HK-2 (cell line): Measurements from ENCODE around the gene COLEC11.

Source experiments
- DNase-seq: peaks from one replicate; pipeline ENCODE4 v3.0.0-alpha.2; 2018; ENCODE audit not compliant: unreplicated experiment

The COLEC11 gene

DNA sequence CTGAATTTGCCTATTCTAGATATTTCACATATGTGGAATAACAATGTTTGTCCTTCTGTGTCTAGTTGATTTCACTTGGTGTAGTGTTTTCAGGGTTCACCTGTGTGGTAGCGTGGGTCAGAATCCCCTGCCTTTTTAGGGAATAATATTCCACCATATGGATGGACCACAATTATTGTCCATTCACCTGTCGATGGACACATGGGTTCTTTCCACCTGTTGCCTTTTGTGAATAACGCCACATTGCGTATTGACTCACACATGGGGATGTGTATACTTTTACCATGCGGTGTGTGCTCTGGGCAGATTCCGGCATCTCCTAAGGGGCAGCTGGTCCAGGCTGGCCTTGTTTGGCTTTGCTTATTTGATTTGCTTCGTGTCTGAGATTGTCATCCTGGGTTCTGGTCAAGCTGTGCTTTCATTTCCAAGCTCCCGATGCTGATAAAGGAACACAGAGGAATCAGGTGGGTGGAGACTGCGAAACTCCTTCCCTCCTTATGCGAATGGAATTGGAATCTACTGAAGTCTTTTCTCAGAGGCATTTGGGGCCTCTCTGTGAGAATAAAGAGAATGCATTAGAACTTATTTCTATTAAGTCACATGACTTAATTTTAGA is 44.2 kb downstream of the COLEC11 start:
- DNase-seq, result no peak

GRCh38 chr2:3639653-3640052 is 44.7 kb downstream of the COLEC11 start:
- no peak for DNase-seq

DNA sequence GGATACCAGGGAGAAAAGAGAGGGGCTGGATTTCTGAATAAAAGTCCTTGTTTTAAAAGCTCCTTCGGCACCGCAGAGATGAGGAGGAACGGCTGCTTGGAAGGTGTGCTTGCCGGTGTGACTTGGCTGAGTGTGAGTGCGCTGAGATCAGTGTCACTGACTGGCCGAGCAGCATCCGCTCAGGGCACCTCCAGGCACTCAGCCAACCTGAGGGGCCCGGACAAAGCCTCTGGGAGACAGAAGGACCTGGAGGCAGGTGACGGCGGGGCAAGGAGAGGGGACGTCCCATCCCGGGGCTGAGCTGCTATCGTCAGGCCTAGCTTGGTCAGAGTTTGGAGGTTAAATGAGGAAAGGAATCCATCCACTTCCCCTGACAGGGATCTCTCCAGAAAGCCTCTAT is 46.3 kb downstream of the COLEC11 start:
- no peak for DNase-seq

GRCh38 chr2:3641841-3642421 is 47.0 kb downstream of the COLEC11 start:
- no peak for DNase-seq

DNA sequence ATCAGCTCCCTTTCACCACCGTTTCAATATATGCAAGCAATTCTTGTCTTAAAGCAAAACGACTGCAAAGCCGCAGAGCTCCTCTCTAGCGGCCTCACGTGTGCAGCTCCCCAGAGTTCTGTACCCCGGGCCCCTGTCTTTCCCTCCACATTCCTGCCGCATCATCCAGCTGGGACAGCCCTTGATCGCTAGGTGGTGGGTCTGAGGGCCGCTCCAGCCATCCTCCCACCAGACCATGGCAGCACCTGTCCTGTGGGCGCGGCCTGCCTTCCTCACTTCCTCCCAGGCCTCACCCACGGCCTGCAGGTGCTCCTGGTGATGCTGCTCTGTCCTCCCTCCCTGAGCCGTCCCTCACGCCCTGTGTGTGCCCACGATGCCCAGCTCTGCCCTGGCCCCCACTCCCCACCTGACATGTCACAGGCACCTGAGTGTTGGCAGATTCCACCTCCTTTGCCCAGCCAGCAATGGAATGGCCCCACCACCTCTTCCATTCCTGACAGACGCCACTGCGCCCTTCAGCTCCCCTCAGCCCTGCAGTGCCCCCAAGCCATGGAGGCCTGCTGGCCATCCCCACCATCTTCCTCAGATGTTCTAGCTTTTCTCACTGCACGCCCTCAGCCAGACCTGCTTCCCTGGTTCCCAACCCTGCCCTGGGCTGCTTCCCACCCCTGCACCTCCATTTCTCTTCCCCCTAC is 47.8 kb downstream of the COLEC11 start:
- no peak for DNase-seq

DNA sequence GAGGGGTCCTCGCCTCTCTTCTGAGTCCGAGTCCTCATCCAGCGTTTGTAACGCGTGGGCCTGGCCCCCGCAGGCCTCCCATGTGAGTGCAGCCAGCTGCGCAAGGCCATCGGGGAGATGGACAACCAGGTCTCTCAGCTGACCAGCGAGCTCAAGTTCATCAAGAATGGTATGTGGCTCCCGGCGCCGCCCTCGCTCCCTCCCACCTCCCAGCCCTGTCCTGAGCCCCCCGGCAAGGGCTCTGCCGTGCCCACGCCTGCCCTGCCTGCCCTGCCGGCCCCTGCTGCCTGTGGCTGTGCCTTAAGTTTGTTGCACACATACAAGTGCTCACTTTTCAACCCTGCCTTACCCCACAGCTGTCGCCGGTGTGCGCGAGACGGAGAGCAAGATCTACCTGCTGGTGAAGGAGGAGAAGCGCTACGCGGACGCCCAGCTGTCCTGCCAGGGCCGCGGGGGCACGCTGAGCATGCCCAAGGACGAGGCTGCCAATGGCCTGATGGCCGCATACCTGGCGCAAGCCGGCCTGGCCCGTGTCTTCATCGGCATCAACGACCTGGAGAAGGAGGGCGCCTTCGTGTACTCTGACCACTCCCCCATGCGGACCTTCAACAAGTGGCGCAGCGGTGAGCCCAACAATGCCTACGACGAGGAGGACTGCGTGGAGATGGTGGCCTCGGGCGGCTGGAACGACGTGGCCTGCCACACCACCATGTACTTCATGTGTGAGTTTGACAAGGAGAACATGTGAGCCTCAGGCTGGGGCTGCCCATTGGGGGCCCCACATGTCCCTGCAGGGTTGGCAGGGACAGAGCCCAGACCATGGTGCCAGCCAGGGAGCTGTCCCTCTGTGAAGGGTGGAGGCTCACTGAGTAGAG is 48.7 kb downstream of the COLEC11 start:
- no peak for DNase-seq

GRCh38 chr2:3644246-3644525 is 49.3 kb downstream of the COLEC11 start:
- no peak for DNase-seq

- no peak for DNase-seq
These were observed 50.1 kb downstream of the COLEC11 start for GRCh38 chr2:3644891-3645605.

DNA sequence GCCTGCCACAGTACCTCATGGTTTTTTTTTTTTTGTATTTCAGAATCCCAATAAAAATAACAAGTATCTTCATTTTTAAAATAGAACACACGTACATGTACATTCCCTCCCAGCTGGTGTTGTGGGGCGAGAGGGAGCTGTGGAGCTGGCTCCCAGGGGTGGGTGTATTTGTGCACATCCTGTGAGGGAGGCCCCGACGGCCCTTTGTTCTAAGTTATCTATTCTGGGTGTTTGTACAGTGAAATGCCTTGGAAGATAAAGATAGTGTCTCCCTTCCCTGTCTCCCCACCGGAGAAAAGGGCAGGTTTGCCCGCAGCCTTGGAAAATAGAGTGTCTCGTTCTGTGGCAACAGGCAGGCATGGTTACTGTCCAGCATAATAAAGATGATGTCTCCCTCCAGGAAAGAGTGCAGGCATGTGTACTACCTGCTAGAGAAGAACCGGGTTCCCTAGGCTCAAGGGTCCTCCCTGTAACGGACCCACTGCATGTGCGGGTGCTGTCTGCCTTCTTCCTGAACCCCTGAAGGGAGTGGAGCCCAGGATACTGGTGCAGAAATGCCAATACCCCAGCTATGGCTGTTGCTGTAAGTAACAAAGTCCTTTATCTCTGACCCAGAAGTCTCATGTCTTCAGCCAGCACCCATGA is 51.0 kb downstream of the COLEC11 start:
- DNase-seq, result no peak

GRCh38 chr2:3646446-3646845 is 51.5 kb downstream of the COLEC11 start:
- no peak for DNase-seq

GRCh38 chr2:3647246-3647645 is 52.3 kb downstream of the COLEC11 start:
- DNase-seq, result no peak

GRCh38 chr2:3647831-3648651 is 53.1 kb downstream of the COLEC11 start:
- no peak for DNase-seq

DNA sequence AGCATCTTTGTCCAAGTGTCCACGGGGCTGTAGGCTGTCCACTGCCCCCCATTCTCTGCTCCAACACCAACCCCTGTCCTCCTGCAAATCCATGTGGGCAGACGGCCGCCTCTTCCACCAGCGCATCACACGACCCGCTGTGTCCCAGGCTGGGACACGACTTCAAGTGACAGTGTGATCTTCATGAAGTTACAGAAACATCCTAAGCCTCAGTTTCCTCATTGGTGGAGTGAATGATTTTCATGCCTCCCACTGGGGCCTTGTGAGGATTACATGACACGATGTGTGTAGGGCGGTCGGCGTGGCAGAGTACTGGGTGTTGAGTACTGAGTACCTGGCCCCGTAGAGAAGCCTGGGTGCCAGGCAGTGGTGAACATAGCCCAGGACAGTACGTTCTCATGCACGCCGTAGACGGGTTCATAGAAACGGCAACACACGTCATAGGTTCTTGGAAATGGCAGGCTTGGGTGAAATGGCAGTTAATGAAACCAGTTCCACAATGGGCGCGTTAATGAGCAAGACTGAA is 53.8 kb downstream of the COLEC11 start:
- DNase-seq, result no peak

GRCh38 chr2:3649581-3649980 is 54.7 kb downstream of the COLEC11 start:
- no peak for DNase-seq

- no peak for DNase-seq
These were observed 55.4 kb downstream of the COLEC11 start for GRCh38 chr2:3650140-3650920.

DNA sequence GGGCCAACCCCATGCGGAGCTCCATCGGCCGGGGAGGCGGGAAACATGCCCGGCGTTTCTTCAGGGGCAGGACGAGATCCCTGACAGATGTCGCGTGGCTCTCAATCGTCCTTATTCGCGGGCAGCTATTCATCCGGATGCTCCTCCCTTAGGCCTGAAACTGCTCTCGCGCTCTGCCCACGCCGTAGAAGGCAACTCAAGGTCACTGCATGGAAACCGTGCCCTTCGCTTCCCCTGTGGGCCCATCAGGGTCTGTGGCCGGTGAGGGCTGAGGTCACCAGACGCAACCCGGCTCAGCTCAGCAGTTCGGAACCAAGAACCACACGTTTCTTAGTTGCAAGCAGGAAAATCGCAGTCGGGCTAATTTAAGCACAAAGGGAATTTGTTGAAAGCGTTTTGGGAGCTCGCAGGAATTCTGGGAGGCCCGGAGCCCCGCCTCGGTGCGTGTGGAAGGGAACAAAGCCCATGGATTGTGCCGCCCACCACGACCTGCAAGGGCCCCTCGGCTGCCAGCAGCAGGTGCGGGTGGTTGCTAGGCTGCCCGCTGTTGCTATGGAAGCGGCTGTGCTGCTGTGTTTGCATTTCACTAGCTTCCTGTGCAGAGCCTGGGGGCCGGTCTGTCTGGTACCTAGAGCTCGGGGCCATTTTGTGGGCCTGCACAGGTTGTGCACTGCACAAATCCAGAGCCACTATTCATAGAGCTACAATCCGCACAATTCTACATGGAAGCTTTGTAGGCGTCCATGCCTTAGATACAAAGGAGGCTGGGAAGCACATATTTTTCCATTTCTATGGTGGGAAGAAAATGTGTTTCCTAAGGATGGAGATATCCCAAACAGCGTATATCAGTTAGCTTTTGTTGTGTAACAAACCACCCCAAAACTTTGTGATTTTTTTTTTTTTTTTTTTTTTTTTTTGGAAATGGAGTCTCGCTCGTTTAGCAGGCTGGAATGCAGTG is 57.1 kb downstream of the COLEC11 start:
- DNase-seq, result peak; percentile 14

GRCh38 chr2:3652896-3653625 is 58.1 kb downstream of the COLEC11 start:
- DNase-seq, result no peak

GRCh38 chr2:3654011-3654410 is 59.1 kb downstream of the COLEC11 start:
- no peak for DNase-seq
